ENCODE results near the gene RASAL1. TPM values are rescaled to one million over a fixed set of nuclear protein-coding genes. Genes with fewer than 3 reads are reported as not detected.

RASAL1 gene
- total RNA-seq = under 1 TPM; 0.15 to 0.89 TPM
- 0 to 0.68 reads per million in 2 donors for total RNA-seq

- Mint-ChIP-seq H3K27ac (peak within 1 kb of the TSS; percentile 51), H3K27me3 (peaks cover 12% of the 10 kb centered on the region), H3K36me3 (ENCODE audit: low read depth) (peaks cover 2% of the 10 kb centered on the region), H3K4me3 (peak within 1 kb of the TSS; percentile 89), H3K4me1 (peaks cover 8% of the 10 kb centered on the region)
- ATAC-seq = peak; percentile 92
- peak; percentile 51 to 77 (median 71) for DNase-seq
- H3K9me3 ChIP-seq (ENCODE audit: control insufficient read depth, low read length, poor library complexity, severe bottlenecking) = no peaks in the 10 kb centered on the region
Measured at GRCh38 chr12:113135178-113136127, at the start of gene RASAL1. Gene RASAL1, minus strand, starts transcription at chr12:113135761. Its CDS starts 299 bp downstream, at chr12:113135462.

GRCh38 chr12:113184900-113185179, 49.3 kb upstream of the RASAL1 start:
- DNase-seq (peak; percentile 75 to 81 (median 75)), ATAC-seq (peak; percentile 84)
- H3K9me3 ChIP-seq (ENCODE audit: control insufficient read depth, low read length, poor library complexity, severe bottlenecking) = no peaks in the 10 kb centered on the region
- Mint-ChIP-seq H3K4me3 (peak overlapping the region; percentile 91), H3K4me1 (peaks cover 21% of the 10 kb centered on the region), H3K36me3 (ENCODE audit: low read depth) (peaks cover 3% of the 10 kb centered on the region), H3K27ac (peak overlapping the region; percentile 91), H3K27me3 (no peaks in the 10 kb centered on the region)

GRCh38 chr12:113184098-113184899, 48.7 kb upstream of the RASAL1 start:
- Mint-ChIP-seq H3K27ac (peak overlapping the region; percentile 91), H3K4me3 (peak overlapping the region; percentile 91), H3K36me3 (ENCODE audit: low read depth) (peaks cover 3% of the 10 kb centered on the region), H3K27me3 (no peaks in the 10 kb centered on the region), H3K4me1 (peaks cover 21% of the 10 kb centered on the region)
- ATAC-seq (peak; percentile 73), DNase-seq (no peak)
- H3K9me3 ChIP-seq (ENCODE audit: control insufficient read depth, low read length, poor library complexity, severe bottlenecking) = no peaks in the 10 kb centered on the region

- Mint-ChIP-seq H3K4me3 (no peak overlapping the region), H3K36me3 (ENCODE audit: low read depth) (no peaks in the 10 kb centered on the region), H3K27me3 (no peaks in the 10 kb centered on the region), H3K4me1 (peaks cover 19% of the 10 kb centered on the region), H3K27ac (peak overlapping the region; percentile 74)
- H3K9me3 ChIP-seq (ENCODE audit: control insufficient read depth, low read length, poor library complexity, severe bottlenecking) = no peaks in the 10 kb centered on the region
- ATAC-seq (no peak), DNase-seq (no peak)
Measured at GRCh38 chr12:113183030-113183589, 47.5 kb upstream of the RASAL1 start.

GRCh38 chr12:113181975-113182374, 46.4 kb upstream of the RASAL1 start:
- peaks cover 14% of the 10 kb centered on the region for H3K4me1 Mint-ChIP-seq
- H3K27me3 Mint-ChIP-seq = no peaks in the 10 kb centered on the region
- H3K4me3 Mint-ChIP-seq = no peak overlapping the region
- no peak for ATAC-seq
- no peak for DNase-seq
- no peaks in the 10 kb centered on the region for H3K36me3 Mint-ChIP-seq (ENCODE audit: low read depth)
- no peaks in the 10 kb centered on the region for H3K9me3 ChIP-seq (ENCODE audit: control insufficient read depth, low read length, poor library complexity, severe bottlenecking)
- H3K27ac Mint-ChIP-seq = no peak overlapping the region

- Mint-ChIP-seq H3K27me3 (no peaks in the 10 kb centered on the region), H3K36me3 (ENCODE audit: low read depth) (no peaks in the 10 kb centered on the region), H3K4me1 (peaks cover 5% of the 10 kb centered on the region), H3K27ac (peak overlapping the region; percentile 51), H3K4me3 (no peak overlapping the region)
- no peaks in the 10 kb centered on the region for H3K9me3 ChIP-seq (ENCODE audit: control insufficient read depth, low read length, poor library complexity, severe bottlenecking)
- ATAC-seq = no peak
- DNase-seq = no peak
Measured at GRCh38 chr12:113180333-113180732, 44.8 kb upstream of the RASAL1 start.

- Mint-ChIP-seq H3K36me3 (ENCODE audit: low read depth) (peaks cover 4% of the 10 kb centered on the region), H3K4me1 (peaks cover 5% of the 10 kb centered on the region), H3K27ac (no peak overlapping the region), H3K4me3 (no peak overlapping the region), H3K27me3 (no peaks in the 10 kb centered on the region)
- no peaks in the 10 kb centered on the region for H3K9me3 ChIP-seq (ENCODE audit: control insufficient read depth, low read length, poor library complexity, severe bottlenecking)
- ATAC-seq (no peak), DNase-seq (no peak)
Measured at GRCh38 chr12:113179023-113179422, 43.5 kb upstream of the RASAL1 start.

- ATAC-seq = peak; percentile 90
- DNase-seq = peak; percentile 60 to 77 (median 61)
- Mint-ChIP-seq H3K27me3 (no peaks in the 10 kb centered on the region), H3K36me3 (ENCODE audit: low read depth) (peaks cover 9% of the 10 kb centered on the region), H3K27ac (no peak overlapping the region), H3K4me3 (no peak overlapping the region), H3K4me1 (peaks cover 7% of the 10 kb centered on the region)
- no peaks in the 10 kb centered on the region for H3K9me3 ChIP-seq (ENCODE audit: control insufficient read depth, low read length, poor library complexity, severe bottlenecking)
Measured at GRCh38 chr12:113174461-113175384, 39.2 kb upstream of the RASAL1 start.

GRCh38 chr12:113173081-113173698, 37.6 kb upstream of the RASAL1 start:
- H3K36me3 Mint-ChIP-seq (ENCODE audit: low read depth) = peaks cover 9% of the 10 kb centered on the region
- no peaks in the 10 kb centered on the region for H3K9me3 ChIP-seq (ENCODE audit: control insufficient read depth, low read length, poor library complexity, severe bottlenecking)
- no peak overlapping the region for H3K4me3 Mint-ChIP-seq
- H3K4me1 Mint-ChIP-seq = peaks cover 7% of the 10 kb centered on the region
- ATAC-seq = no peak
- no peak for DNase-seq
- no peaks in the 10 kb centered on the region for H3K27me3 Mint-ChIP-seq
- H3K27ac Mint-ChIP-seq = no peak overlapping the region

GRCh38 chr12:113172185-113172584, 36.6 kb upstream of the RASAL1 start:
- H3K4me1 Mint-ChIP-seq = peaks cover 7% of the 10 kb centered on the region
- H3K27ac Mint-ChIP-seq = no peak overlapping the region
- H3K36me3 Mint-ChIP-seq (ENCODE audit: low read depth) = peaks cover 9% of the 10 kb centered on the region
- H3K27me3 Mint-ChIP-seq = no peaks in the 10 kb centered on the region
- no peak overlapping the region for H3K4me3 Mint-ChIP-seq
- H3K9me3 ChIP-seq (ENCODE audit: control insufficient read depth, low read length, poor library complexity, severe bottlenecking) = no peaks in the 10 kb centered on the region
- DNase-seq (no peak), ATAC-seq (no peak)

- no peak for DNase-seq
- no peak overlapping the region for H3K4me3 Mint-ChIP-seq
- H3K4me1 Mint-ChIP-seq = peaks cover 7% of the 10 kb centered on the region
- no peak overlapping the region for H3K27ac Mint-ChIP-seq
- ATAC-seq = no peak
- H3K36me3 Mint-ChIP-seq (ENCODE audit: low read depth) = peaks cover 9% of the 10 kb centered on the region
- no peaks in the 10 kb centered on the region for H3K27me3 Mint-ChIP-seq
- H3K9me3 ChIP-seq (ENCODE audit: control insufficient read depth, low read length, poor library complexity, severe bottlenecking) = no peaks in the 10 kb centered on the region
Measured at GRCh38 chr12:113171543-113171942, 36.0 kb upstream of the RASAL1 start.

- DNase-seq (no peak), ATAC-seq (no peak)
- peaks cover 9% of the 10 kb centered on the region for H3K36me3 Mint-ChIP-seq (ENCODE audit: low read depth)
- H3K9me3 ChIP-seq (ENCODE audit: control insufficient read depth, low read length, poor library complexity, severe bottlenecking) = no peaks in the 10 kb centered on the region
- H3K27me3 Mint-ChIP-seq = no peaks in the 10 kb centered on the region
- peaks cover 8% of the 10 kb centered on the region for H3K4me1 Mint-ChIP-seq
- peak overlapping the region; percentile 73 for H3K27ac Mint-ChIP-seq
- no peak overlapping the region for H3K4me3 Mint-ChIP-seq
Measured at GRCh38 chr12:113170926-113171325, 35.4 kb upstream of the RASAL1 start.

All from T-helper 17 cell (primary cell).